Vagina (tissue), 2 donors: ENCODE results near the gene RCE1.

Experiments
- CTCF ChIP-seq, 3 experiments: fragments of 450-650 bp in 2 of 3; fragments of 200-600 bp in 1 of 3; sonication (generic) in 1 of 3; IDR thresholded peaks; one replicate each; pipeline ENCODE4 v1.5.1; 2017 to 2019; ENCODE audit warnings: antibody characterized with exemption in 3 of 3, mild to moderate bottlenecking in 2 of 3, moderate library complexity in 2 of 3
- POLR2A ChIP-seq, 2 donors: fragments of 450-650 bp; IDR thresholded peaks; one replicate each; pipeline ENCODE4 v1.6.1; 2017; ENCODE audit warnings: antibody characterized with exemption in 2 of 2, mild to moderate bottlenecking in 2 of 2, moderate library complexity in 2 of 2

DNA sequence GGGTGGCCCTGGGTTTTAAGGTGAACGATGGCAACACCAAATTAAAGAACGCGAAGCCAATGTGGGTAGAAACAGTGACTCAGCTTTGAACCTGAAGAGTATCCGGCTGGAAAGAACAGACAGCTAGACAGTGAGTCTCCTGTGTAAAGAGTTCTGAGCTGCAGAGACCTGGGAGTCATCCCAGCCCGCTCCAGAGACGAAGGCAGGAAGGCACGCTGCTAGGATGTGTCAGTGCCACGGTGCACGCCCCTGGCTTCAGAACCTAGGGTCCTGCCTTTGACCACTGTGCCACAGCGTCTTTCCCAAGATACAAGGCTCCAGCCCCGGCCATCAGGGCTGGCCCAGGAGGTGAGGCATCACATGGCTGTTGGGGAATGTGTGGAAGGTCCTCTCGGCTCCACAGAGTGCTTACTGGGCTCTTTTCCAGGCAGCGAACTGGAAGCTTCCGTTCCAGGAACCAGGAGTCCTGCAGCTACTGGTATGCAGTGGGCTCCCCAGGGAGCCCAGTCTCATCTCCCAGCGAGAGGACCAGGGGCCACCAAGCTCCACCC is 43.5 kb downstream of the RCE1 start:
- no peak for TF ChIP-seq POLR2A (IDR thresholded peaks at IDR 0.05)
- no peak for TF ChIP-seq CTCF (IDR thresholded peaks at IDR 0.05)
